Stimulated activated CD8-positive, alpha-beta memory T cell treated with anti-CD3 and anti-CD28 coated beads, Interleukin-4, amount 100 ng/mL, for 24 hours (primary cell): ENCODE data around the gene RAB27B.
"Not testable (repeated sequence)": the region's sequence is repeated elsewhere in the genome, so short reads cannot be mapped to it uniquely, and the experiment has no call there.

Source experiments
- DNase-seq: peaks from one replicate; pipeline ENCODE4 v3.0.0-alpha.2; 2020; ENCODE audit warnings: low read depth

RAB27B gene, protein sequence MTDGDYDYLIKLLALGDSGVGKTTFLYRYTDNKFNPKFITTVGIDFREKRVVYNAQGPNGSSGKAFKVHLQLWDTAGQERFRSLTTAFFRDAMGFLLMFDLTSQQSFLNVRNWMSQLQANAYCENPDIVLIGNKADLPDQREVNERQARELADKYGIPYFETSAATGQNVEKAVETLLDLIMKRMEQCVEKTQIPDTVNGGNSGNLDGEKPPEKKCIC

DNA sequence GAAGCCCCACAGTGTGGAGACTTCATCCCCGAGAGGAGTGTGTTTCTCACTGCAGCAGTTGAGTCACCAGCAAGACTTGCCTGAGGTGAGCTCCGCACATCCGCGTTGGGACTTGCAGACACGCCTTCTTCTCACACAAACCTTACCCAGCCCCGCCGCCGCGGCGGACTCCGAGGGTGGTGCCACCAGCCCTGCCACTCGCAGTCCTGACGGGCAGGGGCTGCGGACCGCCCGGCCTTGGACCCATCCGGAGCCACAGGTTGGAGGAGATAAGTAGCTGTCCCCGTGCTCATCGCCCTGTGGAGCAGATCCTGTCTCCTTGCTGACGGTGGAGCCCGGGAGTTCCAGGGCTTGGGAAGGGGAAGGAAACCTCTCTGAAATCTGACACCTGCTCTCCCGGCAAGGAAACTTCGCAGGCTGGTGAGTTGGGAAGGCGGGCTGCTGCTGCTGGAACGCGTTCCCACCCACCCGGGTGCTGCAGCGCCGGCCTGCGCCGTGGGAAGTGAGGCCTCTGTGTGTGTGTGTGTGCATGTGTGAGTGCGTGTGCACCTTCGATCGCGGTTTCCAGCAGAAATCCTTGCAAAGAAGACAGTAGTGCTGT is at the start of gene RAB27B:
RAB27B (plus strand) TSS at position 197 of the 601 bp plus-strand sequence. CDS start 49,109 bp downstream, outside the sequence.
- DNase-seq, result peak; percentile 49

DNA sequence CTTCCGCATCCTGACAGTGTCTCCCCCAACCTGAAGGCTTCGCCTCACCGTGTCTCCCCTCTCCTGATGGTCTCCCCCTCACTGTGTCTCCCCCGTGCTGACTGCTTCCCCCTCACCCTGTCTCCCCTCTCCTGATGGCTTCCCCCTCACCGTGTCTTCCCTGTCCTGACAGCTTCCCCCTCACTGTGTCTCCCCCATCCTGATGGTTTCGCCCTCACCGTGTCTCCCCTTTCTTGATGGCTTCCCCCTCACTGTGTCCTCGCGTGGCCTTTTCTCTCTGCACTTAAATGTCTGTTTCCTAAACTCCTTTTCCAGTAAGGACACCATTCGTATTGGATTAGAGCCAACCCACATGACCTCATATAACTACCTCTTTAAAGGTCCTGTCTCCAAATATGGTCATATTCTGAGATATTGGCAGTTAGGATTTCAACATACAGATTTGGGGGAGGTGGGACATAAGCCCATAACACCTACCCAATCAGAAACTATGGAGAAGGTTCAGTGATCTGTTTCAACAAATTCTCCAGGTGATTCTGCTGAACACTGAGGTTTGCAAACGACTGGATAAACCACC is 47.9 kb upstream of the RAB27B start:
- no peak for DNase-seq

DNA sequence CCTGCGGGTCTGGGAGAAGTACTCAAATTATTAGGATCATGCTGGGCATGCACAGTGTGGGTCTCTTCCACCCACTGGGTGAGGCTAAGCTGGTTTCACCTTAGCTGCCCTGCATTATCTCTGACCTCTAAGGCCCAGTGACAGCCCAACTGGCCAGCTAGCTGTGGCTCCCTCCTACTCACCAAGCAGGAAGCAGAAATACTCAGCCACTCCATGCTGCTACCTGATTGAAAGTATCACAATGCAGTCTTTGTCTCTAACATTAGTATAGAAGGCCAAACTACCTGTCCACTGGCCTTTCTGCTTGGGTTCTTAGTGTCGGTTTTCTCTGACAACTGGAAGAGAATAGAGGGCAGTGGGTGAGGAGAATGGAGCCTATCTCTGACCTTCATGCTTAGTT is 47.3 kb upstream of the RAB27B start:
- DNase-seq, result no peak

DNA sequence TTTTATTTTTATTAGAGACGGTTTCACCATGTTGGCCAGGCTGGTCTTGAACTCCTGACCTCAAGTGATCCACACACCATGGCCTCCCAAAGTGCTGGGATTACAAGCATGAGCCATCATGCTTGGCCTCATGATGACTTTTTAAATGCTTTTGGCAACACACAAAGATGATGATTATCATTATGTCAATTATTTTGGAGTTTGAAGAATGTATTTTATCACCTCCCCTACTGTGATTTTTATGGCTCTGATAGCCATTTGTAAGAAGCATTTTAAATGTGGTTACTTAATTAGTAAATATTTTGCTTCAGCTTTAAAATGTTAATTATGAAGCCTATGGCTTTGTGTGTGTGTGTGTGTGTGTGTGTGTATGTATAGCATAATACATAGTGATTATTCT is 45.1 kb upstream of the RAB27B start:
- DNase-seq, result no peak

DNA sequence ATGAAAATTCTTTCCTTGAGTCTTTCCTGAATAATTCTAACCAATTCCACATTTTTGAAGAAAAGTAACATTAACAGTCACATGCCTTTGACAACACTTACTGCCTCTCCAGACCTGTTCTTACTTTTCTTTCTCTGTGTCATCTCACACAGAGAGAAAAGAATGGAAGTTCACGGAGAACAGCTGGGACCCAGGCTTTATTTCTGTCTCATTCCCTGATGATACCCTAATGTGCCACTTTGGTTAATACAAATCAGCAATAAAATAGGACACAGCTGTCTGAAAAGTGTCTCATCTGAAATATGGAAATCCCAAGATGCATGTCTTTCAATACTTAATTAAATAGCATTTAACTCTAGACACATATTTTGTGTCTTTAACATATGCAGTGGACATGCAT is 42.1 kb upstream of the RAB27B start:
- no peak for DNase-seq

DNA sequence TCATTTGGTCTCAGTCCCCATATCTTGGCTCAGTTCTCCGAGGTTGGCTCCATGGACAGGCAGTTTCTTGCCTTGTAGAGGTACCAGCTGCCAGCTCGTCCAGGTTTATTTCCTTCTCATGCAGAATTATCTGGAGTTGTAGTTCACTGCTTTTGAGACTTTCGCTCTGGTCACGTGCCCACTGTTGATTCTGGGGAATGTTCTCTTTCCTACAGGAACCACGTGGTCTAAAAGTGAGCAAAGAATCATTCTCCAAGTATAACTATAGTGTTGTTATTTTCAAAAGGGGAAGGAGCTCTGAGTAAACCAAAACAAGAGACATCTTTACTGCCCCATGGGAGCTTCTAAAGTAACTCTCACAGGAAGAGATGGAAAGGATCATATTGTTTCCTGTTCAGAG is 41.2 kb upstream of the RAB27B start:
- DNase-seq, result no peak

DNA sequence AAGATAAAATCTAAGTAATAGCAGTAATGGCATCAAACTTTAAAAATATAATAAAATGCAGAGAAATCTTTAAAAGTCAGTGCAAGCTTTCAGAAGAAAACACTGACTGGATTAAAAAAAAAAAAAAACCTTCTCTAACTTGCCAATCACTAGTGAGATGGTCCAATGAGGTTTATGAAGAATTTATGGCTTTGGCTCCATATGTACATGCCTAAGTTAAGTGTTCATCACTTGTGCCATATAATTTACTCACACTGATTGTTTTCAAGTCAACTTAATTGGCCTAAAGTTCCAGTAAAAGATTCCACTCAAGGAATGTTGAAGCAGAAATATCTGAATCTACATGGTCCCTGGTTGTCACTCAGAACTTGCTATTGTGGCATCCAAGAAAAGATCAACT is 40.7 kb upstream of the RAB27B start:
- DNase-seq, result no peak

DNA sequence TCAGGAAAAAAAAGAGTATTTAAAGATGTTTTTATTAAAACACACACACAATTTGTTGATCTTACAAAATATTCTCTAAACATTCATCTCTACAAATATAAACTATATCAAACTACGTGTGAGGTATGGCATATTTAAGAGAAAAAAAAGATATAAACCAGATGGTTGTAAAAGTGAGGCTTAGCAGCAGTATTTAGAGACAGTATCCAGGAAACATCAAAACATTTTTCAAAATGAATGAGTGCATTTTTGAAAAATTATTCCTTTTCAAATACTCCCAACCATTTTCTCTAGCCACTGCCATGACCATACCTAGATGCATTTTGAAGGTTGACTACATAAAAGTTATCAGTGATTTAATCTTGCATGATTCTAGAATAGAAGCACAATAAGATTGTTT is 38.2 kb upstream of the RAB27B start:
- no peak for DNase-seq

DNA sequence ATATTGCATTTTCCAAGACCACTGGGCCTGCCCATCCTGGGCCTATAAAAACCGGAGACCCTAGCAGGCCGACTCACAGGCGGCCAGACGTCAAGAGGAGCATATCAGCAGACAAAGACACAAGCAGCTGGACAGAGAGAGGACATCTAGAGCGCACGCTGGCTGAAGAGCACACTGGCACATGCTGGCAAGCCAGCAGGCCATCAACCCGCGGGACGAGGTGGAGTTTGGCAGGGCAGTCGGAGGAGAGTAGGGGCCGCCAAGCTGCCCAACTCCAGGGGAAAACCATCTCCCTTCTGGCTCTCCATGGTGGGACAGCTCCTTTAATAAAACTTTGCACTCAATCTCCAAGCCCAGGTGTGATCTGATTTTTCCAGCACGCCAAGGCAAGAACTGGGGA is 36.6 kb upstream of the RAB27B start:
- DNase-seq, result no peak

DNA sequence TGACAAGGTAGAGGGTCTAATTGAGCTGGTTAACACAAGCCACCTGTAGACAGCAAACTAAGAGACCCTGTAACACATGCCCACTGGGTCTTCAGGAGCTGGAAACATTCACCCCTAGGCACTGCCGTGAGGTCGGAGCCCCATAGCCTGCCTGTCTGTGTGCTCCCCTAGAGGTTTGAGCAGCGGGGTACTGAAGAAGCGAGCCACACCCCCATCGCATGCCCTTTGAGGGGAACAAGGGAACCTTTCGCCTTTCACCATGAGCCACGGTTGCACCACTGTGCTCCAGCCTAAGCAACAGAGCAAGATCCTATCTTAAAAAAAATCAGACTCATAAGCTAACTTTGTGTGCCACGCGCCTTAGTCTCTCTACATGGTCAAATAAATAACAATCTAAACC is 36.2 kb upstream of the RAB27B start:
- DNase-seq, result no peak

DNA sequence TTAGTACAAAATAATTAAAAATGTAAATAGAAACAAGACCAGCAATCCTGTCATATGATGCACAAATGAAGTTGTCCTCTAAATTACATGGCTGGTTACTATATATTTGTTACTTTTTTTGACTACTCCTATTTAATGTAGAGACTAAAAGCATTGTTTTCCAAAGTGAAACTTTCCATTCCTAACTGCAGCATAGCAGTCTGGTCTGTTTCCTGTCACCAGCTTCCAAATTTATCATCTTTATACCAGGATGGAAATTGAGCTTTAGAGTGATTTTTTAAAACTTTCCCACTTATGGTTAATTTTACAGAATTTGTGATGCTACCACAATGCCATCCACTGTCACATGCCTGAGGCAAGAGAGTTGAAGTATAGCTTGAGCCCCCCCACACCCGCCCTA is 33.5 kb upstream of the RAB27B start:
- no peak for DNase-seq

DNA sequence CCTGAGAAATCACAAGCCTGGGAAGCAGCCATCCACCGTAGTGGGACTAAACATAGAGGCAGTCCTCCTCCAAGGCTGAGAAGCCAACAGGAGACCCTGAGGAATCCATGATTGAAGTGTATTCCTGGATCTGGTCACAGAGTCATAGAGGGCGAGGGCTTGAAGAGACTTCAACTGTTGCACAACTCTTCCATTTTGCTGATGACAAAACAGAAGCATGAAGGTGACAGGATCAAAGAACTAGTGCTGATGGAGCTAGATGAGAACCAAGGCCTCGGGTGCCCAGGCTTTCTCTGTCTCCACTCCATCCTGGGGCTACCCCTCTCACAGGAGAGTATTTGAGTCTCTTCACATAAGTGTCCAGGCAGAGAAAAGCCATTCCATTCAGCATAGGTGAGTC is 30.1 kb upstream of the RAB27B start:
- no peak for DNase-seq

DNA sequence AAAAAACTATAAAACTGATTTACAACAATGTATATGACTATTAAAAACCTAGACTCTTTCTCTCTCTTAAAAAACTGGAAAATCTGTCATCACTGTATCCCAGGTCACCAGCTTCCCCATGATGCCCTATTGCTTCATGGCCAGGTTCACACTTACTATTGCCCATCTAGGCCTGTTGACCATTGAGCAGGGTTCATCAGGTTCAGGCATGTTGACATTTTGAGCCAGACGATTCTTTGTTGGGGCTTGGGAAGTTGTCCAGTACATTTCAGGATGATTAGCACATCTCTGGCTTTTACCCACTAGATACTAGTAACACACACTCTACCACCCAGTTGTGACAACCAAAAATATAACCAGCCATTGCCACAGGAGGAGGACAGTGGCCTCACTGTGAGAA is 26.9 kb upstream of the RAB27B start:
- DNase-seq, result no peak

DNA sequence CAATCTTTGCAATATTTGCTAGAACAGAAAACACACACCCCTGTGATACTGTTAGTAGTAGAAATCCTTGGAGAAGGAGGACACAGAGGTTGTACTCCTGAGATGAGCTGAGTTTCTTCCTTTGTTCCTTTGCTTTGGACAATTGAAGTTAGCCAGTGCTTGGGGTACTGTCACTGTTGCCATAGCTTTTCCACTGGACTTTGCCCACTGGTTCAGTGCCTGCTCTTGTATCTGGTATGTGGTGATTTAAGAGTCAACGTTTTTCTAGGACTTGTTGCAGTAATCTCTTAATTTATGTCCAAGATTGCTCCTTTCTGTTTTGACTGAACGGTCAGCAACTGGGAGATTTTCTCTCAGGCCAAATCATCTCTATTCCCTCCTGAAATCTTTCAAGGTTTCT is 26.1 kb upstream of the RAB27B start:
- DNase-seq, result no peak

DNA sequence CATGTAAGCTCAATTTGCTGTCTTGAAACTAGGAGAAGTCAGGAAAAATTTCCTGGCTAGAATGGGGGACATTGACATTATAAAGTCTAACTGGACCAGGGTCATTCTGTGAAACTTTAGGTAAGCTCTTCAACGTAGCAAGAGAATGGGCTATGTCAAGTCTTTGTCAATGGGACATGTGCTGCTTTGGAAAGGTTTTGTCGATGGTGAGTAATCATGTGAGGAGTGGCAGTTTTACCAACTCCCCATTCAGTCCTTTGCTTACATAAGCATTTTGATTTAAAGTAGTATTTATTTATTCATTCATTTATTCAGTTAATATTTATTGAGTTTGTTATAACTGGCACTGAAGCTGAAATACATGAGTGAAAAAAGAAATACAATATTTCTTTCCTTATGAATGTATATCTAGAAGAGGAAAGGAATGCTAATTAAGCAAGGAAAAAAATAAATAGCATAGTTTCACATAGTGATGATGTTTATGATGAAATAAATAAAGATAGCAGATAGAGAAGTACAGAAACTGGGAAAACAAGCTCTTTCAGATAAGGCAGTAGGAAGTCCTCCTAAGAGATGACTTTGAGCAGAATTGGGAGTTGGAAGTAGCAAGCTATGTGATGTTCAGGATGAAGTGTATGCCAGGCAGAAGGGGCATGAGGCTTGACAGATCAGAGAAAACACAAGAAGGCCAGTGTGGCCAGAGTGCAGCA is 25.4 kb upstream of the RAB27B start:
- DNase-seq, result no peak

DNA sequence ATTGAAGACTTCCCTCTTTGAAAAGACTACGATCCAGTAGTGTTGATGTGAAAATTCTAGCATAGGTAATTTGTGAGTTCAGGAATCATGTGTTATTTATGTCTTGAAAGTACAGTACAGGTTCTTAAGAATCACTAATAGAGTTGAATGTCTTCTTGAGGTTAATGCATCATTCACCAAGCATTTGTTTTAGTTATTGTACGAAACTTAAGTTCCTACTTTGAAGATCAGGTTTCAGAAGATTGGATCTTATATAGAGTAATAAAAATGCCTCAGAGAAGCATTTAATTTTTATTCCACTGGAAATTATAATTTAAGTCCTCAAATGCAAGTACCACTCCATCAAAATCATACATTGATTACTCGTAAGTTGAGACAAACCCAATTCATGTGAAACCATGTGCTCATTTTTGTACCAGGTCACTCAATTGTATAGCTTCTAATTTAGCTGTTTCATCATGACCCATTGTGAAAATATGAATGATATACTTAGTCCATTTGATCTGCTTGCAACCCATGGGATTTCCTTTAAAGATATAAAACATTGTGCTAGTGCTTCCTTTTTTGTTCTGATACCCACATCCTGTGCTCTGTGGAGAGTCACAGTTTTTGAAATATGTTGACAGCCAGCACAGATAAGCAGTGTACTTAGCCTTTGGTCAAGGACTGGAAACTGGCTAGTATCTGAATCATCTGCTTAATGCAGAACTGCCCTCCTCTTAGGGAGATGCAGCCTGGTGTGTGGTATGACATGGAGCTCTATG is 22.5 kb upstream of the RAB27B start:
- DNase-seq, result no peak

DNA sequence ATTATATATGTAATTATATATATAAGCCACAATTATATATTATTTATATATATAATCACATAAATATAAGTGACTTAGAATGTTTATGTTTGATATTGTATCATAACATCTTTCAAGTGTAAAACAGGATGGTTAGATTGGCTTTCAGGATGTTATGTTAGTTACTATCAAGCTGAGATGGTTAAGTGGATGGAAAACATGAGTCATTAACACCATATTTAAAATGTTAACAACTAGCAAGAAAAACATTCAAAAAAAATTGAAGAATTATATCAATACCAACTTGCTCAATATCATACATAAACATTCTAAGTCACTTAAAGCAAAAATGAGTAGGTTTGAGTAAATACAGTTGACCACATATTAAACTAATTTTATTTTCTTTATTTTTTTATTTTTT is 21.8 kb upstream of the RAB27B start:
- DNase-seq, result no peak

DNA sequence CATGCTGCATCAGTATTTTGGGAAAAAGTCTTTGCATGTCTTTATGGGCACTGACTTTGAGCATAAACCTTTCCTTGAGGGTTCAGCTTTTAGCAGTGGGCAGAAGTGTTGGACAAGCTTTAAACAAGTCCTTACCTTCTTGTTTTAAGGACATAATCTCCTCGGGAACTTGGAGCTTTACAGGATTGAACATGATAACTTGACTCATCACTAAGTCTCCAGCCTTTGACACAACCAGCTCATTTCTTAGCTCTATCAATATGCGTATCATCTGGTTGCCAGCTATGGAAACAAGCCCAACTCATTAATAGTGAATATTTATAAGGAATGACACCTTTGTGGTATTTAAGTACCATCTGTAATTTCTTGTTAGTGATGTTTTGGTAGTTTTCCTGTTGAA is 21.0 kb upstream of the RAB27B start:
- DNase-seq, result no peak

DNA sequence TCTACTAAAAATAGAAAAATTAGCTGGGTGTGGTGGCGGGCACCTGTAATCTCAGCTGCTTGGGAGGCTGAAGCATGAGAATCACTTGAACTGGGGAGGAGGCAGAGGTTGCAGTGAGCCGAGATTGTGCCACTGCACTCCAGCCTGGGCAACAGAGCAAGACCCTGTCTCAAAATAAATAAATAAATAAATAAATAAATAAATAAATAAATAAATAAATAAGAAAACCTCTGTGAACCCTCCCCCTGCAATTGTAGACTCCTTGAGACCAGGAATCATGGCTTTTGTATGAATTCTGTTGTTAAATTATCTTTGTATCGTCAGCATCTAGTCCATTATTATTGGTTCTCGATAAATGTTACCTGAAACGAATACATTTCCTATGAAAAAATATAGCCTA is 17.6 kb upstream of the RAB27B start:
- DNase-seq, result not testable (repeated sequence)

DNA sequence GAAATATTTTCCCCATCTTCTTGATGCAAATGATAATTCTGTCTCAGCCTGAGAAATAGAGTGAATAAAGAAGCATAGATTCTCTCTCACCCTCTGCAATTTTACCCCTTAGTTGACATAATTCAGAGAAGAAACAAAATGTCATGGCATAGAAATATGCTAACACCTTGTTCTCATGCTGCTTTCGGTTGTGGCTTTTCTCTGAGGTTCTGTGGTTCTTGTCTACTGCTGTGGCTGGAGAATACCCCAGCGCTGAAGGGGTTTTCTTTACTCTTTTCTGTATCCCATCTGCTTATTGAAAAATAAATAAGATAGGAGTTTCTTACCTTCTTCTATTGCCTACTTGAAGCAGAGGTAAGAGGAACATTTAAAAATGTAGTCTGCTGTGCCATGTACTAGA is 15.4 kb upstream of the RAB27B start:
- DNase-seq, result no peak

DNA sequence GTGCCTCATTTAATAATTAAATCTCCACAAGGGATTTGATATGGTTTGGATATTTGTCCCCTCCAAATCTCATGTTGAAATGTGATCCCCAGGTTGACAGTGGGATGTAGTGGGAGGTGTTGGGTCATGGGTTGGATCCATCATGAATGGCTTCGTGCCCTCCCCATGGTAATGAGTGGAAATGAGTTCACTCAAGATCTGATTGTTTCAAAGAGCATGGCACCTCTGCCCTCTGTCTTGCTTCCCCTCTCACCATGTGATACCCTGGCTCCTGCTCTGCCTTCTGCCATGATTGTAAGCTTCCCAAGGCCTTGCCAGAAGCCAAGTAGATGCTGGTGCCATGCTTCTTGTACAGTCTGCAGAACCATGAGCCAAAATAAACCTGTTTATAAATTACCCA is 15.0 kb upstream of the RAB27B start:
- no peak for DNase-seq

DNA sequence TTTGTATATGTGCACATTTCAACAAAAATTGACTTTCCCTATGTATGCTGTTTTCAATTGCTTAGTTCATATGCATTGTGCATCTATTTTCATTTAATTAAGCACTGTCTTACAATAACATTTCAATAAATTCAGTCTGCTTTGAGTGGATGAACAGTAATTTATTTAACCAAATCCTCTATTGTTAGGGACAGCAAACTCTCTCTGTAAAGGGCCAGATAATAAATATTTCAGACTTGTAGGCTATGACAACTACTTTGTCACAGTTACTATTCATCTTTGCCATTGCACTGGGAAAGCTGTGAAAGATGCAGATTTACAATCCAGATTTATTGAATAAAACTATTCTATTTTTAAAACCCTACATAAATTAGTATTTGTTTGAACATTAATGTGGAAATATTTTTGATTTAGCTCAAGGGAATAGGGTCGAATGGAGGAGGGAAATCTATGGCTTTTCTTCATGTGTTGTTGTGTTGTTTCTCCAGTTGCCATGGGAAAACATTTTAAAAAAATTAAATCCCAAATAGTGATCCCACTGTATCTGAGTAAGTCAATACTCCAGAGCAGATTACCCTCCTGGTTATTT is 14.2 kb upstream of the RAB27B start:
- no peak for DNase-seq
